Immature natural killer cell (primary cell): Measurements from ENCODE around the gene AMBP. TPM values are rescaled to one million over a fixed set of nuclear protein-coding genes. Genes with fewer than 3 reads are reported as not detected.

Experiments used
- DNase-seq, 3 donors: peaks; one replicate each; pipeline ENCODE4 v3.0.0; 2022; ENCODE audit warnings: mixed read lengths in 1 of 3
- H3K27ac Mint-ChIP-seq, 6 donors: one replicate each; pipeline ENCODE4 v1.8.0; 2020; ENCODE audit warnings: mixed read lengths in 6 of 6, mild to moderate bottlenecking in 5 of 6, inconsistent platforms in 4 of 6, moderate library complexity in 3 of 6
- H3K27me3 Mint-ChIP-seq, 3 donors: one replicate each; pipeline ENCODE4 v1.8.0; 2020 to 2021; ENCODE audit warnings: low read depth in 3 of 3, mild to moderate bottlenecking in 3 of 3, mixed read lengths in 3 of 3, moderate library complexity in 3 of 3, inconsistent platforms in 1 of 3
- H3K36me3 Mint-ChIP-seq, 3 donors: one replicate each; pipeline ENCODE4 v1.8.0; 2020; ENCODE audit warnings: mixed read lengths in 3 of 3, inconsistent platforms in 2 of 3, mild to moderate bottlenecking in 2 of 3
- H3K4me1 Mint-ChIP-seq, 2 donors: one replicate each; pipeline ENCODE4 v1.8.0; 2020; ENCODE audit warnings: inconsistent platforms in 2 of 2, mild to moderate bottlenecking in 2 of 2, mixed read lengths in 2 of 2, moderate library complexity in 1 of 2
- H3K4me3 Mint-ChIP-seq, 5 donors: one replicate each; pipeline ENCODE4 v1.8.0; 2020; ENCODE audit warnings: mild to moderate bottlenecking in 5 of 5, mixed read lengths in 5 of 5, inconsistent platforms in 3 of 5, moderate library complexity in 3 of 5
- H3K9me3 Mint-ChIP-seq, 6 donors: one replicate each; pipeline ENCODE4 v1.8.0; 2020; ENCODE audit warnings: mild to moderate bottlenecking in 6 of 6, mixed read lengths in 6 of 6, inconsistent platforms in 4 of 6, moderate library complexity in 3 of 6
- polyA plus RNA-seq, 3 donors: library from polyadenylated mRNA; unstranded; fragments of 300-500 nt; fragmentation: Illumina TruSeq; gene quantifications; one replicate each; pipeline ENCODE4 v1.2.3, GENCODE V29; 2021

The AMBP gene
- polyA plus RNA-seq, 3 donors from 2014 or later = not detected

GRCh38 chr9:114012126-114012525 lies 66.0 kb downstream of the AMBP start:
- Mint-ChIP-seq H3K9me3 (peaks cover 0 to 1% (median 0%) of the 10 kb centered on the region in 6 donors), H3K27ac (no peak overlapping the region), H3K36me3 (peaks cover 22 to 39% (median 24%) of the 10 kb centered on the region in 3 donors), H3K27me3 (no peaks in the 10 kb centered on the region), H3K4me3 (no peak overlapping the region), H3K4me1 (no peaks in the 10 kb centered on the region)
- DNase-seq = no peak

GRCh38 chr9:114011313-114011712 lies 66.8 kb downstream of the AMBP start:
- Mint-ChIP-seq H3K4me3 (no peak overlapping the region), H3K4me1 (no peaks in the 10 kb centered on the region), H3K27ac (no peak overlapping the region), H3K36me3 (peaks cover 22 to 39% (median 24%) of the 10 kb centered on the region in 3 donors), H3K9me3 (peaks cover 0 to 1% (median 0%) of the 10 kb centered on the region in 6 donors), H3K27me3 (no peaks in the 10 kb centered on the region)
- no peak for DNase-seq

Other genes starting within 250 kb of the AMBP start
- 1 to 10 TPM; 1.4 to 4.1 (median 3.9) TPM for gene ZNF618, start 202.0 kb downstream of the AMBP start, polyA plus RNA-seq
- not detected for gene KIF12, start 21.0 kb upstream of the AMBP start, polyA plus RNA-seq
- gene COL27A1, start 77.2 kb upstream of the AMBP start, polyA plus RNA-seq = not detected
- gene ORM1, start 244.8 kb upstream of the AMBP start, polyA plus RNA-seq = not detected